T follicular helper cell (primary cell): ENCODE data around the gene EPHA3.

ENCODE experiments used
- DNase-seq: peaks from one replicate; pipeline ENCODE4 v3.0.0-alpha.2; 2020; ENCODE audit warnings: low read depth

EPHA3 gene

DNA sequence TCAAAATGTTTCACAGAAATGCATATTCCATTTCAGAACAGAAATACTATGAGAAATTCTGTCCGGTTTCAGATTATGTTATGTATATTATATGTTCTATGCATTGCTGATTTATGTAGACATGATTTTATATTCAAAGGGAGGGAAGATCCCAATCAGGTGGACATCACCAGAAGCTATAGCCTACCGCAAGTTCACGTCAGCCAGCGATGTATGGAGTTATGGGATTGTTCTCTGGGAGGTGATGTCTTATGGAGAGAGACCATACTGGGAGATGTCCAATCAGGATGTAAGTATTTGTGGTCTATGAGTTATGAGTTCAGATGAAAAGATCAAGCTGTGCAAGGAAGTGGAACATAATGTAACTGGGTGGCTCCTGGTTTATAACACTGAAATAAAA lies 341.7 kb downstream of the EPHA3 start:
- DNase-seq: no peak

DNA sequence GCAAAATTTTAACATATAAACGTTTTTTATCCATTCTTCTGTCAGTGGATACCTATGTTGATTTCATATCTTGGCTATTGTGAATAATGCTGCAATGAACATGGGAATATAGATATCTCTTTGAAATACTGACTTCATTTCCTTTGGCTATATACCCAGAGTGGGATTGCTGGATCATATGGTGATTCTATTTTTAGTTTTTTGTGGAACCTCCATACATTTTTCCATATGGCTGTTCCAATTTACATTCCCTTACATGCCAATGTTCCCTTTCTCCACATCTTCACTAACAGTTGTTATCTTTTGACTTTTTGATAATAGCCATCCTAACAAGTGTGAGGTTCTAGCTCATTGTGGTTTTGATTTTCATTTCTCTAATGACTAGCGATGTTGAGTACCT lies 344.6 kb downstream of the EPHA3 start:
- DNase-seq: no peak

DNA sequence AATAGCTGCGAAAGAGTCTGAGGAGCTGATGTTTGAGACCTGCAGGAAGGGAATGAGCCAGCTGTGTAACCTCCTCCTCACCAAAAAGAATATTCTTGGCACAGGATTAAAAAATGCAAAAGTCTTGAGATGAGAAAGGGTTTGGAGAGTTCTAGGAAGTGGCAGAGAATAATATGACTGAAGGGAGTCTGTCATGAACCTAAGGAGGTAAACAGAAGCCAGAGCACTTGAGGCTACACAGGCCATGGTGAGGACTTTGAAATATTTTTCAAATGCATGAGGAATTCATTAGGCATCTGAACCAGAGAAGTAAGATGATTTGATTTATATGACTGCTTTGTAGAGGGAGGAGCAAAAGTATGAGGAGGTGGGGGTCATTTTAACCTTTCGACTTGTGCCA lies 347.8 kb downstream of the EPHA3 start:
- no peak for DNase-seq

DNA sequence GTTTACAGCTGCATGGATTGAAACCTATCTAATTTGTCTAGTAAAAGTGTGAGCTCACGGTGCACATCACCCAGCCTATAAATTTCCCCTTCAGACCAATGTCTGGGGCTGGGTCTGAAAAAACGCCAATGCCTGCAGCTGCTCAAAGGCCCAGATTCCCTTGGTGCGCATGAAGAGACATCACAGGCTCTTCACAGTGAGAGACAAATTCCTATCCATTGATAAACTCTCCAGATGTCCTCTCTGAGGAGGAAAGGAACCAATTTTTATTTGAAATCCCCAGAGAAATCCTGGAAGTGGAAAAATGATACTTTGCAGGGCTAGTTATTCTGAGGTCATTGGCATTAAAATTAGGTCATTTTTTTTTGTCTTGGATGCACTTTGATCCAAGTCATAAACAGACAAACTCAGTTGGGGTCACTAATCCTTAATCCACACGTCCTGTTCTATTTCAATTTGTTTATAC lies 360.5 kb downstream of the EPHA3 start:
- DNase-seq: no peak

DNA sequence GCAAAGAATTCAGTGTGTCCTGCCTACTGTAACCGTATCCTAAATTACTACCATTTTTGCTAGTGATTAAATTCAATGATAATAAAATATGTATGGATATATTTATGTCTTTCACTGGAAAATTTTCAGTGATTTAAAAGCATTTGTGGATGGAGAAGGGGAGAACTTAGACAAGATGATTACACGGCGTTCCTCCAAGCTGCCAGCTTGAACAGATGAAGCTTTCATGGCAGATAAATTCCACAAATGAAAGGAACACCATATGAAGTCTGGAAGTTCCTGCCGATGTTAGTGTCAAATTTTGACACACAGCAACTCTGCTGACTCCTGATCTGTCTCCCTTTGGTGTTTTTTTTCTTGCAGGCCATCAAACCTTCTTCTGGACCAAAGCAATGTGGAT lies 364.7 kb downstream of the EPHA3 start:
- DNase-seq: no peak

DNA sequence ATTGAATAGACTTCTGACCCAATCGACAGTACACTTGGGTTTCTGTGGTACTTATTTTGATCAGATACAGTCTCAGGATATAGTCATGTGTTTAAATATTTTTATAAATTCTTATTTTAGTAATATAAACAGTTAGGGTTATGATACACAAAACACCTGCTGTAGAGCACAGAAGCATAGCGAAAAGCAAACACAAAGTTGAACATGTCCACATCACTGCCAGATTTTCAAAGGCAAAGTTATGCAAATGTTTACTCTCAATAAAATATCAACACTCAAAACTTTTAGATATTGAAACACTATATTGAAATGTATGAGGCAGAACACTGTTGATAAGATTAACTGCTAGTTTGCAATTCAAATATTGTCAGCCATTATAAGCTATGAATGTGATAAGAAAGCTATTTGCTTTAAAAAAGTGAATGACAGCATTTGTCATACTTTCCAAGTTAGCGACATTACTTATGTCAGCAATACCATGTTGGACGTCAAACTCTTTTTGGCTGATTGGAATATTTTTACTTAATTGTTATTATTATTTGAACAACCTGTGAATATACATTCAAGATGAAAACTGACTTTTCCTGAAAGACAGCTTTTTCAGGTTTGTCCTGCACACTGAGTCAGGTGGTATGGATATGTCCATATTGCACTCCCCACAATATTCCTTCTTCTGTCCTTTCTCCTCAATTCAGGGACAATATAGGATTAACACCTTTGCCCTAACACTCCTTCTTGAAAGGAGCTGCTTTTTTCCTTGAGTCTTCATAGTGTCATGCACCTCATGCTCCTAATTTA lies 367.1 kb downstream of the EPHA3 start:
- no peak for DNase-seq

DNA sequence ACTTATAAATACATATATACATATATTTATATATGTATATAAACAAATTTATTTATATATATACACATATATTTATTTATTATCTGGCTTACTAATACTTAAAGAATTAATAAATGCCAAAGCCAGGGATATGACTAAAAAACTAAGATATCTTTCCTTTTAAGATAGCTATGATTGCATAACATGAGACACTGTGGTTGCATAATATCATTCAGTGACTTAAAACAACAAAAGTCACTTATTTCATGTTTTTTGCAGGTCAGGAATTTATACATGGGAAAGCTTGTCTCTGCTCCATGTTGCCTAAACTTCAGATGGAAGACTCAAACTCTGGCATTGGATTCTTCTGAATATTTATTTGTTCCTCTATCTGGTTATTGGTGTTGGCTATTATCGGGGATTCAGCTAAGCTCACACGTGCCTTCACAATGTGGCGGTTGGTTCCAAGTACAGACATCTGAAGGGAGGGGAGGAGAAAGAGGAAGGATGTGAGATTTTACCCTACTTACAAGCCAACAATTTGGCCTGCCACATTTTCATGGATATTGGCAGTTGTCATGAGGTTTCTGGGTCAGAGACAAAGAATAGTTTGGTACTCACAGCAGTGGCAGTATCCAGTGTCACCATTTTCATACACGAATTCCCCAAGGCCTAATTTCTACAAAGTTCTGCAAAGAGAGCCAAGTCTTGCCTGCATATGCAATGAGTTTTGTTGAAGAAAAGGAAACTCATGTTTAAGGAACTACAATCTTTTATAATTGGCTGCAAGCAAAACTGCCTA lies 381.6 kb downstream of the EPHA3 start:
- DNase-seq: no peak

DNA sequence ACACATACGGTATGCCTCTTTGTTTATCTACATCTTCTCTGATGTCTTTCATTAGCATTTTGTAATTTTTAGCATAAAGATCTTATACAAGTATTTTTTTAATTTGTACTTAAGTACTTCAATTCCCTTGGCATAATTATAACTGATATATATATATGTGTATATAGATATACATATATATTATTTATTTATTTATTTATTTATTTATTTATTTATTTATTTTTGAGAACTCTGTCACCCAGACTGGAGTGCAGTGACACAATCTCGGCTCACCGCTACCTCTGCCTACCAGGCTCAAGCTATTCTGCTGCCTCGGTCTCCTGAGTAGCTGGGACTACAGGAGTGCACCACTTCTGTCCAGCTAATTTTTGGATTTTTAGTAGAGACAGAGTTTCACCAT lies 382.7 kb downstream of the EPHA3 start:
- DNase-seq: no peak

DNA sequence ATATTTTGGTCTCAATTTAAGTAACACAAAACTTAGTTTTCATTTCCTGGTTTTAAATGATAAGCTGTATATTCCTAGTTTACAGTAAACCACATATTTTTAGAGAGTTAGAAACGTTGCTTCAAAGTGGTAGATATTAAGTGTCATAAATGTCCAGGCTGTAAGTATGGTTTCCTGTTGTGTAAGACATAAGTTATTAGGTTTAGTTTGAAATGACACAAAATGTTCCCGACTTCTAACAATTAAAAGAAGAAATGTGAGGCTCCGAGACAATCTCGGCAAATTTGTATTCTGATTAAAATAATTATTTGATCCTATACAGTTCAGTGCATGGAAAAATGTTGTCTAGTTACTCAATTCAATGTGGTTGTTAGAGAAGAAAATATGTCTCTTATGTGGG lies 387.3 kb downstream of the EPHA3 start:
- DNase-seq: no peak

DNA sequence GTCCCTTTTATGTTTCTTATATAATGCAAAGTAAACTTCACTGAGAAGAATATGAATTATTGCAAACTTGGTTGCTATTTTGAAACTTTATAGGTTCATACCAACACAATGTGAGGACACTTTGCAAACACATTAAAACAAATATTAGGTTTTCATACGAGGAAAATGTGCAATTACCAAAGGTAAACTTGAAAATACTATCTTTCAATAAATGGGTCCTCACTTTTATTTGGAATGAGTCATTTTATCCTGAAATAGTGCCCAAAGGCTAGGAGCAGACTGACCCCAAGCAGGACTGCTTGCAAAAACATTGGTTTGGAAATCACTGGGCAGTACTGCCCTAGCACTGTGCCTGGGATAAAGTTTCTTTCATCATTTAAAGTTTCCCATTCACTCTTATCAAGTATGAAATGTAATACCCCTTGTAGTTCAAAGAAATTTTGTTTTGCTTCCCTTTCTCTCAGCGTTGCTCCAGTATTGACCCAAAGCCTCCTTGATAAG lies 396.5 kb downstream of the EPHA3 start:
- no peak for DNase-seq

DNA sequence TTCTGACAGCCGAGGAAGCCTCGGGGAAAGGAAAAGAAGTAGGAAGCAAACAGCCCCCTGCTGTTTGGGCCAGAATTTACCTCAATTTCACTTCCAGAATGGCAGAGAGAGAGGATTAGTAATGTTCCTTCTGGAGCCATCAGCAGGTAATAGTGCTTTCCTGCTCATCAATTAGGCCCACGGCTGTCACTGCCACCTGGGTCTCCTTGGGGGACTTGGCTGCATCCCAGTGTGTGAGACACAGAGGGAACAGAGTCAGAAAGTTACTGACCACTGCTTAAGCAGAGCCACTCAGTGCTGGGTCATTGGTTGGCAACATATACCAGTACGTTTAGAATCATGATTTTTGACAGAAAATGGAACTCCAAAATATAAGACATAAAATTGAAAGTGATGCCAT lies 397.0 kb downstream of the EPHA3 start:
- no peak for DNase-seq

DNA sequence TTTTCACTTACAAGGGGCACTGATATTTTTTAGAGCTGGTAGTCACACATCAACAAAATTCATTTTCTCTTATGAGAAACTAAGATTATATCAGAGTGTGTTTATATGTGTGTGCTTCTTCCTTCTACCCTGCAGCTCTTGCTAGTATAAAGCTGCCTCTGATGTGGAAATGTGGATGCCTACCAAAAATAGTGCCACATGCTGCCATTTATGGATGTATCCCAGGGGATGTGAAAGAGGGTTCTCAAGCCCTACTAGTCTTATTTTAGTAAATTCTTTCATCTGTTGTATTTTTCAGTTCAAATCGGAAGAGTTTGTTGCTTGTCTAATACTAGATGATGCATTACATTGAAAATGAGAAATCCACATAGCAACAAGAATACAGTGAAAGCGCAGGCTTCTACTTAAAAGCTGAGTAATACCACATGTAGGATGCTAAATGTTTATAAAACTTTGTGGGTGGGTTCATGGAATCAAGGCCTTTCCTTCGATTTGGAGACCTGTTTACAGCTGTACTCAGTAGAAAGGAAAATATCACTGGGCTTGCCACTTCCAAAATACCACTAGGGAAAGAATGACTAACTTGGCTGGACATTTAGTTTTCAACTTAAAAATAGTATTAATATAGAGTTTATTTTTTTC lies 399.2 kb downstream of the EPHA3 start:
- no peak for DNase-seq

DNA sequence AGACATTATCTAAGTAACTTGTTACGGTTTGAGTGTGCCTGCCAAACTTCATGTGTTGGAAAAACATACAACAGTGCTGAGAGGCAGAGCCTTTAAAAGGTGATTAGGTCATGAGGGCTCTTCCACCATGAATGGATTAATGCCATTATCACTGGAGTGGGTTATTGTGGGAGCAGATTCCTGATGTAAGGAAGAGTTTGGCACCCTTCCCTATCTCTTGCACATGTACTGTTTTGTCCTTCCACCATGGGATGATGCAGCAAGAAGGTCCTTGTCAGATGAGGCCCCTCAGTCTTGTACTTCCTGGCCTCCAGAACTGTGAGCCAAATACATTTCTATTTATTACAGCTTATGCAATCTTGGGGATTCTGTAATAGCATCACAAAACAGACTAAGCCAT lies 413.9 kb downstream of the EPHA3 start:
- DNase-seq: no peak

DNA sequence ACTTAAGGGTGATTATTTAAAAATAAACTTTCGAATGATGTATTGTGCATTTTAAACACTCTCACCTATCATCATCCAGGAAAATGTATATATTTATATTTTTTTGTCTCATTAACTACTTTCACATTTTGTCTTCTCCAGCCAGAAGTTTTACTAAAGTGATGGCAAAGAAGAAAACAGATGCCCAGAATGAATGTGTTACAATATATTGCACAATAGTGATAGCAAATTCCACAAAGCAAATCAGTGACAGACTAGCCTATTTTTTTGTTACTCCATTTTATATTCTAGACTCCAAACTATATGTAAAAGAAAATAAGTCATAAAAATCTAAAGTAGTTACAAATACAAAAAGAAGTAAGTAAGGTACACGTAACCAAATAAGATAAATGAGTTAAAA lies 414.7 kb downstream of the EPHA3 start:
- DNase-seq: no peak

DNA sequence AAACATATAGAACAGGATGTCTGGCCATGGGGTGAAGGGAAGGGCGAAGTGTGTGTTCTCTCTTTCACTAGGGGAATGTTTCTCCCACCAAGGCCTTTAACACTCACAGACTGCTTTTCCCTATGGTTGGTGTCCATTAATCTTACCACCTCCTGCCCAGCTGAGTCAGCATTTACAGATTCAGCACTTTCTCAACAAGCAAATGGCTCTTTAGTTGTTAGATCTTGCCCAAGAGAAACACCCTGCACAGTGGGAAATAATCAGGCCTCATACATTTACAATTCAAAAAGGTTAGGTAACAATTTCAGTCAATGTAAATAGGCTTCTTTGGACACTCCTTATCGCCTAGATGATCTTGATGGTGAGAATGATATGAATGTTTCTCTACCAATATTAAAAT lies 418.2 kb downstream of the EPHA3 start:
- DNase-seq: no peak

DNA sequence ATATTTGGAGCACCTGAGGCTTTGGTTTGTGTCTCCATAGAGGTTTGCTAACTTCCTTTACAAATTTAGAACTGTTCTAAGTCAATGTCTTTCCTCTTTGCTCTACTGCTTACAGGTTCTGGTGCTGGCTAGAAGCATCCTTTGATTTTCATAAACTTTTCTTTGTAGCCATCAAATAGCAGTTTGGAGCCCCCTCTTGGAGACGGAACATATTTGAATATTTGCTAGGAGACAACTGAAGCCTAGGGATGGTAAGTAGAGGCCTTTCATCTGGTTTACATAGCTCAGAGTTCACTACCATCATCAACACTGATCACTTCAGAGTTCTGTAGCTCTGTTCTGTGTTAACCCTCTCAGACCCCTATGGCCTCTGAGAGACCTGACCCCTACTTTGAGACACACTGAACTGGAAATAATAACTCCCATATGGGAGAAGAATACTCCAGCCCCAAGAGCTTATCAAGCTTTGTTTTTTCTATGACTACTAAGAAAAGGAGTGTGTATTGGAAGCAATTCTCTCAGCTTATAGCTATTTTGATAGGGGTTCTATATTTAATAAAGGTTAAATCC lies 420.4 kb downstream of the EPHA3 start:
- DNase-seq: no peak
